Activated naive CD8-positive, alpha-beta T cell treated with anti-CD3 and anti-CD28 coated beads, Interleukin-2, amount 50 U/mL, for 24 hours (primary cell): ENCODE measurements around the gene SEC14L1.
"Not testable (repeated sequence)": the region's sequence is repeated elsewhere in the genome, so short reads cannot be mapped to it uniquely, and the experiment has no call there.

Experiments used
- ATAC-seq: fragments of 150-1000 bp; cut with Tn5 transposase; one replicate; pipeline ENCODE4 v1.10.0; 2021
- DNase-seq: peaks from one replicate; pipeline ENCODE4 v3.0.0; 2021
- H3K27ac Mint-ChIP-seq: one replicate; pipeline ENCODE4 v1.8.0; 2021; ENCODE audit warnings: mild to moderate bottlenecking, mixed read lengths
- H3K27me3 Mint-ChIP-seq: one replicate; pipeline ENCODE4 v1.8.0; 2021; ENCODE audit warnings: mixed read lengths
- H3K36me3 Mint-ChIP-seq: one replicate; pipeline ENCODE4 v1.8.0; 2021; ENCODE audit warnings: low read depth, mixed read lengths
- H3K4me1 Mint-ChIP-seq: one replicate; pipeline ENCODE4 v1.8.0; 2021; ENCODE audit warnings: mixed read lengths
- H3K4me3 Mint-ChIP-seq: one replicate; pipeline ENCODE4 v1.8.0; 2021; ENCODE audit warnings: mild to moderate bottlenecking, moderate library complexity, mixed read lengths
- H3K9me3 Mint-ChIP-seq: one replicate; pipeline ENCODE4 v1.8.0; 2021; ENCODE audit warnings: mixed read lengths

Gene SEC14L1

DNA sequence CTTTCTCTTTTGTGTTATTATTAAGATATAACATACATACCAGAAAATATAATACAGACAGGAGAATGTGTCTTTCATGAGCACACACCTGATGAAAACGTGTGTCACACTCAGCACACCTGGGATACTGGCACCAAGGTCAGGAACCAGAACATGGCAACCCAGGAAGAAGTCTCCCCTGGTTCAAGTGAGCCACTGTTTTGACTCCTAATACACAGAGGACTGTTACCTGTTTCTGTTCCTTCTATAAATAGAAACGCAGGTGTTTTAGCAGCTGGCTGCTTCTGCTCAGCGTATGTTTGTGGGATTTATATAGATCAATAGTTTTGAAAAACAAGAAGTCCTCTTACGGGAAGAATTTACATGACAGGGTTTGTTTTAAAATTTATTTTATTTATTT is 3.5 kb downstream of the SEC14L1 start:
- Mint-ChIP-seq H3K36me3 (peaks cover 53% of the 10 kb centered on the region), H3K27ac (no peak overlapping the region), H3K4me1 (peaks cover 65% of the 10 kb centered on the region), H3K27me3 (no peaks in the 10 kb centered on the region), H3K9me3 (no peaks in the 10 kb centered on the region), H3K4me3 (no peak overlapping the region)
- DNase-seq (no peak), ATAC-seq (no peak)

DNA sequence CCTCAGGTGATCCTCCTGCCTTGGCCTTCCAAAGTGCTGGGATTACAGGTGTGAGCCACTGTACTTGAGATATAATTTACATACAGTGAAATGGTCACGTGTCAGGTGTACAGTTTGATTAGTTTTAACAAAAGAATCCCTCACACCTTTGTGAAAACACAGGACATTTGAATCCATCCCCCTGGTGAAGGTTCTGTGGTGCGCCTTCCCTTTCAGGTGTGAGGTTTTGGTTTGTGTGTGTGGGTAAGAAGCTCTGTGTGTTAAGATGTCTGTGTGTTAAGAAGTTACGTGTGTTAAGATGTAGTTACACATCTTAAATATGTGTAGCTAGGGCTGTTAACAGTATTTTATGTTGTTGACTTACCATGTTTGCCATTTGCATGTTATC is 4.4 kb downstream of the SEC14L1 start:
- H3K9me3 Mint-ChIP-seq, result no peaks in the 10 kb centered on the region
- no peak overlapping the region for H3K27ac Mint-ChIP-seq
- peaks cover 59% of the 10 kb centered on the region for H3K4me1 Mint-ChIP-seq
- H3K27me3 Mint-ChIP-seq, result no peaks in the 10 kb centered on the region
- ATAC-seq (no peak), DNase-seq (no peak)
- H3K36me3 Mint-ChIP-seq, result peaks cover 52% of the 10 kb centered on the region
- H3K4me3 Mint-ChIP-seq, result peak overlapping the region; percentile 1

- peaks cover 55% of the 10 kb centered on the region for H3K36me3 Mint-ChIP-seq
- peaks cover 60% of the 10 kb centered on the region for H3K4me1 Mint-ChIP-seq
- no peaks in the 10 kb centered on the region for H3K27me3 Mint-ChIP-seq
- H3K4me3 Mint-ChIP-seq, result peak overlapping the region; percentile 35
- ATAC-seq, result peak; percentile 42
- no peak overlapping the region for H3K27ac Mint-ChIP-seq
- DNase-seq, result no peak
- no peaks in the 10 kb centered on the region for H3K9me3 Mint-ChIP-seq
Observed at GRCh38 chr17:77145612-77146245, 5.0 kb downstream of the SEC14L1 start.

- H3K27ac Mint-ChIP-seq, result no peak overlapping the region
Observed at GRCh38 chr17:77146246-77146632, 5.5 kb downstream of the SEC14L1 start.

GRCh38 chr17:77146882-77147281 is 6.1 kb downstream of the SEC14L1 start:
- H3K36me3 Mint-ChIP-seq, result peaks cover 52% of the 10 kb centered on the region
- H3K27me3 Mint-ChIP-seq, result no peaks in the 10 kb centered on the region
- H3K9me3 Mint-ChIP-seq, result no peaks in the 10 kb centered on the region
- H3K4me3 Mint-ChIP-seq, result peak overlapping the region; percentile 5
- ATAC-seq, result no peak
- H3K27ac Mint-ChIP-seq, result no peak overlapping the region
- peaks cover 56% of the 10 kb centered on the region for H3K4me1 Mint-ChIP-seq
- DNase-seq, result no peak

More at GRCh38 chr17:77146246-77146632, 5.5 kb downstream of the SEC14L1 start:
- Mint-ChIP-seq H3K27me3 (no peaks in the 10 kb centered on the region), H3K9me3 (no peaks in the 10 kb centered on the region), H3K4me1 (peaks cover 60% of the 10 kb centered on the region), H3K4me3 (peak overlapping the region; percentile 35), H3K36me3 (peaks cover 55% of the 10 kb centered on the region)
- DNase-seq (no peak), ATAC-seq (no peak)

- DNase-seq (no peak), ATAC-seq (no peak)
- H3K4me1 Mint-ChIP-seq, result peaks cover 52% of the 10 kb centered on the region
- no peak overlapping the region for H3K27ac Mint-ChIP-seq
- H3K27me3 Mint-ChIP-seq, result no peaks in the 10 kb centered on the region
- peaks cover 51% of the 10 kb centered on the region for H3K36me3 Mint-ChIP-seq
- peak overlapping the region; percentile 5 for H3K4me3 Mint-ChIP-seq
- no peaks in the 10 kb centered on the region for H3K9me3 Mint-ChIP-seq
Observed at GRCh38 chr17:77147357-77147801, 6.6 kb downstream of the SEC14L1 start.

GRCh38 chr17:77148077-77148939 is 7.5 kb downstream of the SEC14L1 start:
- H3K27me3 Mint-ChIP-seq, result no peaks in the 10 kb centered on the region
- H3K4me3 Mint-ChIP-seq, result no peak overlapping the region
- no peak for ATAC-seq
- H3K27ac Mint-ChIP-seq, result no peak overlapping the region
- no peaks in the 10 kb centered on the region for H3K9me3 Mint-ChIP-seq
- H3K4me1 Mint-ChIP-seq, result peaks cover 45% of the 10 kb centered on the region
- H3K36me3 Mint-ChIP-seq, result peaks cover 43% of the 10 kb centered on the region
- no peak for DNase-seq

DNA sequence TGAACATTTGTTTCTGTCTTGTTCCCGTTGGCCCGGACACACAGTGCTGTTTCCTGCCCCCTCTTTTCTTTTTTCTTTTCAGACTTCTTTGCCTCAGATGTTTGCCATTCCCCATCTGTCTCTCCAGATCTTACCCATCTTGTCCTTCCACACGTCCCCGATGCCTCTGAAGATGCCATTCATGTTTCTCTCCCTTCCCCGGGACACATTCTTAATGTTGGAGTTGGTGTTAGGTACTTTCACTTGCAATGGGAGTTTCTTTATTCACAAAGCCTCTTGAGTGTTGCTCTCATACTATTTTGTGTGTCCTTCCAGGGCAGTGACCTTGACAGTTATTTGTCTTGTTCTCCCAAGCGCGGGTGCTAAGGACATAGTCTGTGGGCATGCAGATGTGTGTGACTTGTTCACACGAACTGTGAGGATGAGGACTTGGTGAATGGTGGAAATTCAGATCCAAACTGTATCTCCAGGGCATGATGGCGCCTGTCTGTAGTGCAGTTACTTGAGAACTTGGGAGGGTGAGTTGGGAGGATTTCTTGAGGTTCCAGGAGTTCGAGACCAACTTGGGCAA is 8.3 kb downstream of the SEC14L1 start:
- H3K27ac Mint-ChIP-seq, result no peak overlapping the region

GRCh38 chr17:77150196-77150595 is 9.4 kb downstream of the SEC14L1 start:
- H3K4me3 Mint-ChIP-seq, result no peak overlapping the region
- H3K36me3 Mint-ChIP-seq, result peaks cover 32% of the 10 kb centered on the region
- H3K9me3 Mint-ChIP-seq, result no peaks in the 10 kb centered on the region
- H3K27me3 Mint-ChIP-seq, result no peaks in the 10 kb centered on the region
- ATAC-seq (no peak), DNase-seq (no peak)
- peaks cover 39% of the 10 kb centered on the region for H3K4me1 Mint-ChIP-seq
- no peak overlapping the region for H3K27ac Mint-ChIP-seq

More for the DNA sequence above, 8.3 kb downstream of the SEC14L1 start:
- H3K27me3 Mint-ChIP-seq, result no peaks in the 10 kb centered on the region
- ATAC-seq (no peak), DNase-seq (no peak)
- no peak overlapping the region for H3K4me3 Mint-ChIP-seq
- peaks cover 39% of the 10 kb centered on the region for H3K4me1 Mint-ChIP-seq
- H3K9me3 Mint-ChIP-seq, result no peaks in the 10 kb centered on the region
- H3K36me3 Mint-ChIP-seq, result peaks cover 36% of the 10 kb centered on the region

DNA sequence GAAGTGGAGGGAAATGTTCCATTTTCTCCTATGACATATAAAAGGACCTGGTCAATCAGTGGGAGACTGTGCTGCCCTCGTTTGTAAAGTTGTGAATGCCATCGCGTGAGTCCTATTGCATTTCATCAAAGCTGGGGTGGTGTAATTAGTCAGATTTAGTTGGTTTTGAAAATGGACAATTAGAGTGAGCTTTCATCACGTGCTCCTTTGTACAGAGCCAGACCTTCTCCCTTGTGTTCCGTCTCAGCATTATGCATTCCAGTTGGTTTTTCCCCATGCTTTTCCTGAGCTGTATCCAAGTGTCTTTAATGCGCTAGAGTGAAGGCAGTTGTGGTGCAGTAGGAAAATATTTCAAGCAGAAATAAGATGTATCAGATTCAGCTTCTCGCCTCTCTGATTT is 10.4 kb downstream of the SEC14L1 start:
- ATAC-seq (no peak), DNase-seq (no peak)
- H3K4me3 Mint-ChIP-seq, result no peak overlapping the region
- no peaks in the 10 kb centered on the region for H3K9me3 Mint-ChIP-seq
- H3K36me3 Mint-ChIP-seq, result peaks cover 26% of the 10 kb centered on the region
- H3K27me3 Mint-ChIP-seq, result no peaks in the 10 kb centered on the region
- peaks cover 38% of the 10 kb centered on the region for H3K4me1 Mint-ChIP-seq
- no peak overlapping the region for H3K27ac Mint-ChIP-seq

- Mint-ChIP-seq H3K4me1 (peaks cover 31% of the 10 kb centered on the region), H3K36me3 (peaks cover 23% of the 10 kb centered on the region)
- not testable (repeated sequence) for H3K27me3 Mint-ChIP-seq, DNase-seq, H3K4me3 Mint-ChIP-seq, ATAC-seq, H3K9me3 Mint-ChIP-seq, H3K27ac Mint-ChIP-seq
Observed at GRCh38 chr17:77152056-77152455, 11.3 kb downstream of the SEC14L1 start.

- peaks cover 36% of the 10 kb centered on the region for H3K4me1 Mint-ChIP-seq
- no peak for ATAC-seq
- no peak for DNase-seq
- H3K36me3 Mint-ChIP-seq, result peaks cover 16% of the 10 kb centered on the region
- H3K4me3 Mint-ChIP-seq, result no peak overlapping the region
- H3K27me3 Mint-ChIP-seq, result no peaks in the 10 kb centered on the region
- H3K27ac Mint-ChIP-seq, result no peak overlapping the region
- no peaks in the 10 kb centered on the region for H3K9me3 Mint-ChIP-seq
Observed at GRCh38 chr17:77153472-77153871, 12.7 kb downstream of the SEC14L1 start.

DNA sequence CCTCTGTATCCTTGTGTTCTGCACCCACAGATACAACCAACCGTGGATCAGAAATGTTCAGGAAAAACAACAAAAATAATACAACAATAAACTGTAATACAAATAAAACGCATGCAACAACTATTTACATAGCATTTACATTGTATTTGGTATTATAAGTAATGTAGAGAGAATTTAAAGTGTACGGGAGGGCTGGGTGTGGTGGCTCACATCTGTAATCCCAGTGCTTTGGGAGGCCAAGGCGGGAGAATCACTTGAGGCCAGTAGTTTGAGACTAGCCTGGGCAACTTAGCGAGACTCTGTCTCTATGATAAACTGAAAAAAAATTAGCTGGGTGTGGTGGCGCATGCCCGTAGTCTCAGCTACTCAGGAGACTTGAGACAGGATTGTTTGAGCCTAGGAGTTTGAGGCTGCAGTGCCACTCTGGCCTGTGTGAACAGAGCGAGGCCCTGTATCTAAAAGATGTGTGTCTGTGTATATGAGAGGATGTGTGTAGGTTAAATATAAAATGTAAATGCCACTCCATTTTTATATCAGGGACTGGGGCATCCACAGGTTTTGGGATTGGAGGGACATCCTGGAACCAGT is 13.3 kb downstream of the SEC14L1 start:
- Mint-ChIP-seq H3K9me3 (no peaks in the 10 kb centered on the region), H3K4me1 (peaks cover 34% of the 10 kb centered on the region), H3K27me3 (no peaks in the 10 kb centered on the region), H3K36me3 (peaks cover 9% of the 10 kb centered on the region), H3K27ac (no peak overlapping the region), H3K4me3 (no peak overlapping the region)
- ATAC-seq (no peak), DNase-seq (no peak)

DNA sequence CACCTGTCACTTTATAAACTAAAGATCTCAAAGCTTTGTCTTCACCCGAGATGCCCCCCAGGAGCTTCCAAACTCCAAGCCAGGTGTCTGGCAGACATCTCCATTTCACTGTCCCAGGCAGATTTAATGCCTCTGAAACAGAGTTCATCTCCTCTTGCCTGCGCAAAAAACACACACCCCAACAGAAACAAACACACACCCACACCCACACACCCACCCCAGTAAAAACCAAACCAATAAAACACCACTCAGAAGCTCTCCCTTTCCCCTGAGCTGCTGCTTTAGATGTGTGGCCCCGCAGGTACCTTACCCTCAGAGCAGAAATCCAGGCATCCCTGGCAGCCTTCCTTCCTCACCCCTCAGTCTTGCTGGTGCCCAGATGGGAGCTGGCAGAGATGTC is 14.4 kb downstream of the SEC14L1 start:
- H3K36me3 Mint-ChIP-seq, result peaks cover 5% of the 10 kb centered on the region
- no peak overlapping the region for H3K4me3 Mint-ChIP-seq
- DNase-seq (no peak), ATAC-seq (no peak)
- H3K27ac Mint-ChIP-seq, result peak overlapping the region; percentile 60
- peaks cover 33% of the 10 kb centered on the region for H3K4me1 Mint-ChIP-seq
- no peaks in the 10 kb centered on the region for H3K9me3 Mint-ChIP-seq
- H3K27me3 Mint-ChIP-seq, result no peaks in the 10 kb centered on the region
